ENCODE results near the gene MAP4. TPM values are rescaled to one million over a fixed set of nuclear protein-coding genes. Genes with fewer than 3 reads are reported as not detected.

The MAP4 gene
- total and polyA plus RNA-seq, 2 donors (not counting 1 experiment from before 2014, with no cell fraction given) = 152 to 243 TPM

GRCh38 chr3:47856669-47857068, 159.5 kb downstream of the MAP4 start:
- TF ChIP-seq CTCF (conservative IDR thresholded peaks at IDR 0.05 in 1 of 2, IDR thresholded peaks at IDR 0.05 in 1 of 2; ENCODE audit: low read depth in 1 of 2, low read length in 2 of 2) (no peak), EZH2 (IDR thresholded peaks at IDR 0.05; ENCODE audit: low read length, missing control alignments) (no peak)
- Histone ChIP-seq H3K36me3 (ENCODE audit: control insufficient read depth, insufficient read depth, low read length) (peaks cover 37% of the 10 kb centered on the region), H2AFZ (ENCODE audit: low read length) (no peak overlapping the region), H4K20me1 (ENCODE audit: control insufficient read depth, extremely low read depth, insufficient read depth, low read length) (peaks cover 1% of the 10 kb centered on the region), H3K9ac (ENCODE audit: insufficient read depth, low read length) (no peak overlapping the region), H3K4me1 (ENCODE audit: control insufficient read depth, extremely low read depth, insufficient read depth, low read length) (no peaks in the 10 kb centered on the region), H3K27me3 (ENCODE audit: control insufficient read depth, insufficient read depth, low read length) (no peaks in the 10 kb centered on the region), H3K4me2 (ENCODE audit: extremely low read depth, insufficient read depth, low read length) (no peak overlapping the region), H3K27ac (ENCODE audit: insufficient read depth, low read length) (no peak overlapping the region), H3K9me3 (ENCODE audit: control insufficient read depth, insufficient read depth, low read depth, low read length) (no peaks in the 10 kb centered on the region), H3K79me2 (ENCODE audit: control insufficient read depth, insufficient read depth, low read length) (no peaks in the 10 kb centered on the region), H3K4me3 (replicated peaks in 1 of 4; ENCODE audit: control extremely low read depth in 1 of 4, insufficient read depth in 1 of 4, low read depth in 3 of 4, low read length in 4 of 4) (no peak overlapping the region)
- DNase-seq (ENCODE audit: low read depth in 2 of 2) = no peak

- DNase-seq (ENCODE audit: low read depth in 2 of 2) = no peak
- Histone ChIP-seq H3K36me3 (ENCODE audit: control insufficient read depth, insufficient read depth, low read length) (peaks cover 43% of the 10 kb centered on the region), H3K9me3 (ENCODE audit: control insufficient read depth, insufficient read depth, low read depth, low read length) (no peaks in the 10 kb centered on the region), H3K9ac (ENCODE audit: insufficient read depth, low read length) (no peak overlapping the region), H3K27ac (ENCODE audit: insufficient read depth, low read length) (no peak overlapping the region), H3K27me3 (ENCODE audit: control insufficient read depth, insufficient read depth, low read length) (no peaks in the 10 kb centered on the region), H3K4me3 (replicated peaks in 1 of 4; ENCODE audit: control extremely low read depth in 1 of 4, insufficient read depth in 1 of 4, low read depth in 3 of 4, low read length in 4 of 4) (no peak overlapping the region), H3K4me2 (ENCODE audit: extremely low read depth, insufficient read depth, low read length) (no peak overlapping the region), H4K20me1 (ENCODE audit: control insufficient read depth, extremely low read depth, insufficient read depth, low read length) (peaks cover 1% of the 10 kb centered on the region), H2AFZ (ENCODE audit: low read length) (no peak overlapping the region), H3K79me2 (ENCODE audit: control insufficient read depth, insufficient read depth, low read length) (no peaks in the 10 kb centered on the region), H3K4me1 (ENCODE audit: control insufficient read depth, extremely low read depth, insufficient read depth, low read length) (no peaks in the 10 kb centered on the region)
- TF ChIP-seq EZH2 (IDR thresholded peaks at IDR 0.05; ENCODE audit: low read length, missing control alignments) (no peak), CTCF (conservative IDR thresholded peaks at IDR 0.05 in 1 of 2, IDR thresholded peaks at IDR 0.05 in 1 of 2; ENCODE audit: low read depth in 1 of 2, low read length in 2 of 2) (no peak)
These were observed 160.5 kb downstream of the MAP4 start for GRCh38 chr3:47855461-47856383.

- Histone ChIP-seq H2AFZ (ENCODE audit: low read length) (no peak overlapping the region), H3K9me3 (ENCODE audit: control insufficient read depth, insufficient read depth, low read depth, low read length) (no peaks in the 10 kb centered on the region), H3K27ac (ENCODE audit: insufficient read depth, low read length) (no peak overlapping the region), H4K20me1 (ENCODE audit: control insufficient read depth, extremely low read depth, insufficient read depth, low read length) (peaks cover 1% of the 10 kb centered on the region), H3K4me1 (ENCODE audit: control insufficient read depth, extremely low read depth, insufficient read depth, low read length) (no peaks in the 10 kb centered on the region), H3K27me3 (ENCODE audit: control insufficient read depth, insufficient read depth, low read length) (no peaks in the 10 kb centered on the region), H3K4me3 (replicated peaks in 1 of 4; ENCODE audit: control extremely low read depth in 1 of 4, insufficient read depth in 1 of 4, low read depth in 3 of 4, low read length in 4 of 4) (no peak overlapping the region), H3K36me3 (ENCODE audit: control insufficient read depth, insufficient read depth, low read length) (peaks cover 50% of the 10 kb centered on the region), H3K79me2 (ENCODE audit: control insufficient read depth, insufficient read depth, low read length) (no peaks in the 10 kb centered on the region), H3K9ac (ENCODE audit: insufficient read depth, low read length) (no peak overlapping the region), H3K4me2 (ENCODE audit: extremely low read depth, insufficient read depth, low read length) (no peak overlapping the region)
- DNase-seq (ENCODE audit: low read depth in 2 of 2) = no peak
- no peak for TF ChIP-seq CTCF (conservative IDR thresholded peaks at IDR 0.05 in 1 of 2, IDR thresholded peaks at IDR 0.05 in 1 of 2; ENCODE audit: low read depth in 1 of 2, low read length in 2 of 2)
- no peak for TF ChIP-seq EZH2 (IDR thresholded peaks at IDR 0.05; ENCODE audit: low read length, missing control alignments)
These were observed 161.3 kb downstream of the MAP4 start for GRCh38 chr3:47854720-47855455.

Measured in fibroblast of lung (primary cell).